ENCODE measurements around the gene CHD9. TPM values are rescaled to one million over a fixed set of nuclear protein-coding genes. Genes with fewer than 3 reads are reported as not detected.
"Not testable (repeated sequence)": the region's sequence is repeated elsewhere in the genome, so short reads cannot be mapped to it uniquely, and the experiment has no call there.

The CHD9 gene
- total RNA-seq, 4 donors from 2014 or later: 46.8 to 85.5 (median 55.6) TPM

- ATAC-seq: no peak
- peaks cover 0 to 21% (median 0%) of the 10 kb centered on the region in 3 donors for H3K4me1 ChIP-seq
- peaks cover 0 to 4% of the 10 kb centered on the region in 2 donors for H3K36me3 ChIP-seq
- no peak overlapping the region for H3K27ac ChIP-seq
- TF ChIP-seq POLR2A (IDR thresholded peaks at IDR 0.05): no peak
- TF ChIP-seq POLR2AphosphoS5 (IDR thresholded peaks at IDR 0.05): no peak
- TF ChIP-seq EP300 (IDR thresholded peaks at IDR 0.05): no peak
- no peak for TF ChIP-seq CTCF (IDR thresholded peaks at IDR 0.05)
- no peaks in the 10 kb centered on the region for H3K9me3 ChIP-seq
- no peaks in the 10 kb centered on the region for H3K27me3 ChIP-seq
- no peak overlapping the region for H3K4me3 ChIP-seq
Measured at GRCh38 chr16:53176434-53176833, 121.6 kb downstream of the CHD9 start.

- ATAC-seq: no peak
- no peaks in the 10 kb centered on the region for H3K9me3 ChIP-seq
- H3K27me3 ChIP-seq: no peaks in the 10 kb centered on the region
- WGBS, 2 donors (ENCODE audit: low coverage in 1 of 2): 57 to 59% methylated on average over 4 of the region's 4 CpGs
- H3K4me1 ChIP-seq: no peaks in the 10 kb centered on the region
- H3K36me3 ChIP-seq: peaks cover 0 to 12% of the 10 kb centered on the region in 2 donors
- TF ChIP-seq POLR2AphosphoS5 (IDR thresholded peaks at IDR 0.05) (no peak), EP300 (IDR thresholded peaks at IDR 0.05) (no peak), POLR2A (IDR thresholded peaks at IDR 0.05) (no peak), CTCF (IDR thresholded peaks at IDR 0.05) (no peak)
- no peak overlapping the region for H3K4me3 ChIP-seq
- no peak overlapping the region for H3K27ac ChIP-seq
Measured at GRCh38 chr16:53183442-53183841, 128.7 kb downstream of the CHD9 start.

- H3K27ac ChIP-seq, H3K4me1 ChIP-seq, ATAC-seq, H3K27me3 ChIP-seq, H3K9me3 ChIP-seq, H3K4me3 ChIP-seq: not testable (repeated sequence)
- H3K36me3 ChIP-seq: peaks cover 0 to 12% of the 10 kb centered on the region in 2 donors
- 100% methylated on average over 3 of the region's 3 CpGs; no CpG with 5 or more reads in 1 of the 2 donors for WGBS, 2 donors (ENCODE audit: low coverage in 1 of 2)
Measured at GRCh38 chr16:53185741-53186140, 130.9 kb downstream of the CHD9 start.

GRCh38 chr16:53187775-53188174 is 133.0 kb downstream of the CHD9 start:
- no peaks in the 10 kb centered on the region for H3K27me3 ChIP-seq
- WGBS, 2 donors (ENCODE audit: low coverage in 1 of 2): 83 to 100% methylated on average over 1 of the region's 1 CpG
- no peak for ATAC-seq
- TF ChIP-seq POLR2AphosphoS5 (IDR thresholded peaks at IDR 0.05) (no peak), CTCF (IDR thresholded peaks at IDR 0.05) (no peak), POLR2A (IDR thresholded peaks at IDR 0.05) (no peak), EP300 (IDR thresholded peaks at IDR 0.05) (no peak)
- no peaks in the 10 kb centered on the region for H3K9me3 ChIP-seq
- peaks cover 0 to 8% of the 10 kb centered on the region in 2 donors for H3K36me3 ChIP-seq
- H3K4me3 ChIP-seq: no peak overlapping the region
- no peak overlapping the region for H3K27ac ChIP-seq
- H3K4me1 ChIP-seq: no peaks in the 10 kb centered on the region

- no peak for ATAC-seq
- no peaks in the 10 kb centered on the region for H3K4me1 ChIP-seq
- WGBS, 2 donors (ENCODE audit: low coverage in 1 of 2): 64 to 82% methylated on average over 1 of the region's 1 CpG
- no peaks in the 10 kb centered on the region for H3K36me3 ChIP-seq
- H3K4me3 ChIP-seq: no peak overlapping the region
- H3K27me3 ChIP-seq: no peaks in the 10 kb centered on the region
- no peak overlapping the region for H3K27ac ChIP-seq
- H3K9me3 ChIP-seq: no peaks in the 10 kb centered on the region
- TF ChIP-seq POLR2A (IDR thresholded peaks at IDR 0.05) (no peak), CTCF (IDR thresholded peaks at IDR 0.05) (no peak), POLR2AphosphoS5 (IDR thresholded peaks at IDR 0.05) (no peak), EP300 (IDR thresholded peaks at IDR 0.05) (no peak)
Measured at GRCh38 chr16:53191413-53191812, 136.6 kb downstream of the CHD9 start.

GRCh38 chr16:53198933-53199332 is 144.1 kb downstream of the CHD9 start:
- Histone ChIP-seq H3K36me3 (no peaks in the 10 kb centered on the region), H3K27me3 (no peaks in the 10 kb centered on the region), H3K9me3 (no peaks in the 10 kb centered on the region), H3K4me1 (no peaks in the 10 kb centered on the region), H3K27ac (no peak overlapping the region), H3K4me3 (no peak overlapping the region)
- TF ChIP-seq EP300 (IDR thresholded peaks at IDR 0.05): no peak
- TF ChIP-seq POLR2A (IDR thresholded peaks at IDR 0.05): no peak
- TF ChIP-seq CTCF (IDR thresholded peaks at IDR 0.05): no peak
- TF ChIP-seq POLR2AphosphoS5 (IDR thresholded peaks at IDR 0.05): no peak
- no peak for ATAC-seq
